Fibroblast of pulmonary artery (primary cell): ENCODE results near the gene SGF29.
A peak's percentile ranks its signal among the peaks of the same experiment; 100 is the strongest.
"Not testable (repeated sequence)": the region's sequence is repeated elsewhere in the genome, so short reads cannot be mapped to it uniquely, and the experiment has no call there.

Experiments
- DNase-seq: peaks from one replicate; pipeline ENCODE4 v3.0.0-alpha.2; 2010; ENCODE audit warnings: low read depth
- H3K4me3 ChIP-seq: replicated peaks from 2 replicates; pipeline ENCODE4 v1.5.1; 2011; ENCODE audit warnings: low read depth, mild to moderate bottlenecking, control low read depth, low read length, moderate library complexity
- TF ChIP-seq, protein P1 (sequence below): IDR thresholded peaks from 2 replicates; pipeline ENCODE4 v1.5.1; 2011; ENCODE audit warnings: mild to moderate bottlenecking, control low read depth, low read length, inconsistent platforms; ENCODE audit errors: missing control alignments

Gene SGF29

GRCh38 chr16:28609631-28610594 lies 56.2 kb downstream of the SGF29 start, which contains the start of gene SULT1A1:
SULT1A1 (minus strand) TSS chr16:28610044; CDS start chr16:28608855, 1,189 bp downstream.
- peak within 1 kb of the TSS; percentile 59 for H3K4me3 ChIP-seq
- TF ChIP-seq, protein P1, sequence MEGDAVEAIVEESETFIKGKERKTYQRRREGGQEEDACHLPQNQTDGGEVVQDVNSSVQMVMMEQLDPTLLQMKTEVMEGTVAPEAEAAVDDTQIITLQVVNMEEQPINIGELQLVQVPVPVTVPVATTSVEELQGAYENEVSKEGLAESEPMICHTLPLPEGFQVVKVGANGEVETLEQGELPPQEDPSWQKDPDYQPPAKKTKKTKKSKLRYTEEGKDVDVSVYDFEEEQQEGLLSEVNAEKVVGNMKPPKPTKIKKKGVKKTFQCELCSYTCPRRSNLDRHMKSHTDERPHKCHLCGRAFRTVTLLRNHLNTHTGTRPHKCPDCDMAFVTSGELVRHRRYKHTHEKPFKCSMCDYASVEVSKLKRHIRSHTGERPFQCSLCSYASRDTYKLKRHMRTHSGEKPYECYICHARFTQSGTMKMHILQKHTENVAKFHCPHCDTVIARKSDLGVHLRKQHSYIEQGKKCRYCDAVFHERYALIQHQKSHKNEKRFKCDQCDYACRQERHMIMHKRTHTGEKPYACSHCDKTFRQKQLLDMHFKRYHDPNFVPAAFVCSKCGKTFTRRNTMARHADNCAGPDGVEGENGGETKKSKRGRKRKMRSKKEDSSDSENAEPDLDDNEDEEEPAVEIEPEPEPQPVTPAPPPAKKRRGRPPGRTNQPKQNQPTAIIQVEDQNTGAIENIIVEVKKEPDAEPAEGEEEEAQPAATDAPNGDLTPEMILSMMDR, result no peak
- DNase-seq, result peak; percentile 60

DNA sequence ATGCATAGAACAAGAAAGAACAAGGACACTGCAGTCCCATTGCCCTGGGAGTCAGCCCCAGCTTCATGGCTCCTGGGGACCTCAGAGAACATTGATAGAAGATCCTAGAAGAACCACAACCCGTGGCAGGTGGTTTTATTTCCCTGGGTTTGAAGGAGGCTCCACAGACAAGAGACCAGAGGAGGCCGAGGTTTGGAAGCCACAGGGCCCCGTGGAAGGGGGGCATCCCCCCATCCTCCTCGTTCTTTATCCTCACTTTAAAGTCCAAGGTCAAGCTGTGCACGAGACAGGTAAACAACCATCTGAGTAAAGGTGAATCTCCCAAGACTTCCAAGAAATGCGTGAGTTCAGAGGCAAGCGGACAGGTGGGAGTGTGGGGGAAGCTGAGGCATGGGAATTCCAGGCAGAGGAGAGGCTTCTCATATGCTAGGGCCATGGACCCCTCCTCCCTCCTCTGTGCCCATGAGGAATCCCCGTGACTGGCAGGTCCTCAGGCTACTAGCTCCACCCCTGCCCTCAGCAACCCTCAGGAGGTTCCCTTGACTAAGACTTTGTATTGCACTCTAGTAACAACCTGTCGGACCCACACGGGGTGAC lies 57.0 kb downstream of the SGF29 start:
- H3K4me3 ChIP-seq, result no peak overlapping the region
- DNase-seq, result no peak
- TF ChIP-seq, protein P1, result no peak

GRCh38 chr16:28612359-28613280 lies 58.9 kb downstream of the SGF29 start:
- H3K4me3 ChIP-seq, DNase-seq: not testable (repeated sequence)

GRCh38 chr16:28613912-28614311 lies 60.2 kb downstream of the SGF29 start:
- DNase-seq, H3K4me3 ChIP-seq: not testable (repeated sequence)

DNA sequence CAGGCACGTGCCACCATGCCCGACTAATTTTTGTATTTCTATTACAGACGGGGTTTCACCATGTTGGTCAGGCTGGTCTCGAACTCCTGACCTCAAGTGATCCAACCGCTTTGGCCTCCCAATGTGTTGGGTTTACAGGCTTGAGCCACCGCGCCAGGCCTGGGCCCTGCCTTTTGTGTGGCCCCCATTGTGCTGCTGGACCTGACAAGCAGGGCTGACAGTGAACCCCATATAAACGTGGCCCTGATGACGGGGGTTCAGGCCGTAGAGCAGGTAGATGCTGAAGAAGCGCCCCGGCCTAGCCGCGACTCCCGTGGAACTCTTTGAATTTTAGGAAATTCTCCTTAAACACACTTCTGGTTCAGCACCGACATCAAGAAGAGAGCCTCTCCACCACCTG lies 60.8 kb downstream of the SGF29 start:
- not testable (repeated sequence) for DNase-seq, H3K4me3 ChIP-seq

DNA sequence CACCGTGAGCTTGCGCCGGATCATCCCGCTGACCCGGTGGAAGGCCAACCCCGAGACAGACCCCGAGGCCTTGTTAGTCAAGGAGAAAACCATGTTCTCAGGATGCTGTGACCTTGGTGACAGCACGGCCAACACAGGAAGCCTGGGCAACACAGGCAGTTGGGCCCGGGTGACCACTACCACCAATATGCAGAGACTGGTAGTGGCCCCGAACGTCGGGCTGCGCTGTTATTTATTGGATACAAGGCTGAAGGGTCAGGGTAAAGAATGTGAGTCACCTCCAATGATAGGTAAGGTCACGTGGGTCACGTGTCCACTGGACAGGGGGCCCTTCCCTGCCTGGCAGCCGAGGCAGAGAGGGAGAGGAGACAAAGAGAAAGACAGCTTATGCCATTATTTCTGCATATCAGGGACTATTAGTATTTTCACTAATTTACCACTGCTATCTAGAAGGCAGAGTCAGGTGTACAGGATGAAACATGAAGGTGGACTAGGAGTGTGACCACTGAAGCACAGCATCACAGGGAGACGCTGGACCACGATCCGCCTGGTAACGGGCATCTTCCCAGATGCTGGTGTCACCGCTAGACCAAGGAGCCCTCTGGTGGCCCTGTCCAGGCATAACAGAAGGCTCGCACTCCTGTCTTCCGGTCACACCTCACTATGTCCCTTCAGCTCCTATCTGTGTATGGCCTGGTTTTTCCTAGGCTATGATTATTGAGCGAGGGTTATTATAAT lies 61.9 kb downstream of the SGF29 start:
- TF ChIP-seq, protein P1, result peak; percentile 52
- not testable (repeated sequence) for H3K4me3 ChIP-seq
- DNase-seq, result peak; percentile 45

GRCh38 chr16:28616224-28616577 lies 62.5 kb downstream of the SGF29 start:
- not testable (repeated sequence) for H3K4me3 ChIP-seq, DNase-seq

DNA sequence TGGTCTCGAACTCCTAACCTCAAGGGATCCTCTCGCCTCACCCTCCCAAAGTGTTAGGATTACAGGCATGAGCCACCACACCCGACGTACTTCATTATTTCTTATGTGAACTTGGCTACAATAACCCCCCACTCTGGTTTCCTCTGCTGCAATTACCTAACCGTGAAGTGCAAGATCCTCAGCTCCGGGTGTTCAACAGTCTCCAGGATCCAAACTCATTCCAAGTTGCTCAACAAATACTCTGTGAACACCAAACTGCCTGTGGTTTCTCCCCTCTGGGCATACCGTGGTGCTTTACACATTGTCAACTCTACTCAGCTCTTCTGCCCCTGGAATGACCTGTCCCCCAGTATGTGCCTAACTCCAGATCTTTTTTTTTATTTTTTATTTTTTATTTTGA lies 62.9 kb downstream of the SGF29 start:
- TF ChIP-seq, protein P1, result no peak
- no peak for DNase-seq
- no peak overlapping the region for H3K4me3 ChIP-seq
